GM06990 (cell line): ENCODE data around the gene KRTAP9-9.

Source experiments
- DNase-seq: peaks from one replicate; pipeline ENCODE4 v3.0.0-alpha.2; 2011; ENCODE audit not compliant: insufficient read length; ENCODE audit errors: extremely low read depth
- H3K27me3 ChIP-seq: replicated peaks from 2 replicates; pipeline ENCODE4 v1.6.0; 2011; ENCODE audit warnings: low read length; ENCODE audit not compliant: control insufficient read depth, insufficient read depth
- H3K36me3 ChIP-seq: 2 replicates; pipeline ENCODE4 v1.5.1; 2011; ENCODE audit warnings: low read length; ENCODE audit not compliant: control insufficient read depth, insufficient read depth
- H3K4me3 ChIP-seq: replicated peaks from 2 replicates; pipeline ENCODE4 v1.5.1; 2011; ENCODE audit warnings: low read depth, mild to moderate bottlenecking, control low read depth, low read length
- TF ChIP-seq, protein P1 (sequence below): IDR thresholded peaks from 2 replicates; pipeline ENCODE4 v1.5.1; 2011; ENCODE audit warnings: low read length, control low read depth, mild to moderate bottlenecking, inconsistent platforms; ENCODE audit not compliant: insufficient read depth, poor library complexity, severe bottlenecking

KRTAP9-9 gene

DNA sequence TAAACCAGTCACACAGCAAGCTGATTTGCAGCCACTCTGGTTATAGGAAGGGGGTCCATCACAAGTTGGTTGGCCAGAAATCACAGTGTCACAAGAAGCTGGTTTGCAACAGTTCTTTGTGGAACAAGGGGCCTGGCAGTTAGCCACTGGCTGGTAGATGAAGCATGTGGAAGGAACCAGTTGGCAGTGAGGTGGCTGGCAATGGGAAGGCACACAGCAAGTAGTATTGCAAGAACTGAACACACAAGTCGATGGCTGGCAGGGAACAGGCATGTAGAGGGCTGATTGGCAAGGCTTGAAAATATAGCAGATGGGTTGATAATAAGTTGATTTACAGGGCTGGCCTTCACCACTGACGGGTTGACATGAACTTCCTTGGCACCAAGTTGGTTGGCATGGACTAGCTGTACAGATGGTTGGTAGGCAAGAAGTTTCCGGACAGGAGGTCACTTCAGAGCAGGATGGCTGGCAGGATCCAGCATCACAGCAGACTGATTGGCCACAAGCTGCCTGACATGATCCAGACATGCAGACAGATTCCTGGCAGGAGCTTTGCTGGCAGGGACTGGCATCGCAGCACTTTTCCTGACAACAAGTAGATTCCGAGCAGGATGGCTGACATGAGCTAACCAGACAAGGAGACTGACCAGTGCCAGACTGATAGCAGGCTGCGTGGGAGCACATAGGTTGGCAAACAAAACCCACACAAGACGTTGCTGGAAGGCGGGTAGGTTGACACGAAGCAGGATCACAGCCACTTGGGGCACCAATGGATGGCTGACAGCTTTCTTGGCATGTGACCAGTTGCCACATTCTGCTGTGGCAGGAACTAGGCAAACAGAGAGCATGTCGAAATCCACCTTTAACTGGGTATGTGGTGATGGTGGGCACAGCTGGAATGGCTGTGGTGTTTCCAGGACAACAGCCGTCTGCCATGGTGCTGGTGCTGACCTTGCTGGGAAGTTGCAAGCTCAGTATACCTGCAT is 47.0 kb downstream of the KRTAP9-9 start, which contains the start of gene KRTAP29-1:
Gene KRTAP29-1 (minus strand): TSS at position 936 of the 986 bp plus-strand sequence. CDS start 0 bp downstream, at position 936.
- no peak for DNase-seq
- no peaks in the 10 kb centered on the region for H3K36me3 ChIP-seq
- no peaks in the 10 kb centered on the region for H3K27me3 ChIP-seq
- no peak within 1 kb of the TSS for H3K4me3 ChIP-seq
- TF ChIP-seq, protein P1, sequence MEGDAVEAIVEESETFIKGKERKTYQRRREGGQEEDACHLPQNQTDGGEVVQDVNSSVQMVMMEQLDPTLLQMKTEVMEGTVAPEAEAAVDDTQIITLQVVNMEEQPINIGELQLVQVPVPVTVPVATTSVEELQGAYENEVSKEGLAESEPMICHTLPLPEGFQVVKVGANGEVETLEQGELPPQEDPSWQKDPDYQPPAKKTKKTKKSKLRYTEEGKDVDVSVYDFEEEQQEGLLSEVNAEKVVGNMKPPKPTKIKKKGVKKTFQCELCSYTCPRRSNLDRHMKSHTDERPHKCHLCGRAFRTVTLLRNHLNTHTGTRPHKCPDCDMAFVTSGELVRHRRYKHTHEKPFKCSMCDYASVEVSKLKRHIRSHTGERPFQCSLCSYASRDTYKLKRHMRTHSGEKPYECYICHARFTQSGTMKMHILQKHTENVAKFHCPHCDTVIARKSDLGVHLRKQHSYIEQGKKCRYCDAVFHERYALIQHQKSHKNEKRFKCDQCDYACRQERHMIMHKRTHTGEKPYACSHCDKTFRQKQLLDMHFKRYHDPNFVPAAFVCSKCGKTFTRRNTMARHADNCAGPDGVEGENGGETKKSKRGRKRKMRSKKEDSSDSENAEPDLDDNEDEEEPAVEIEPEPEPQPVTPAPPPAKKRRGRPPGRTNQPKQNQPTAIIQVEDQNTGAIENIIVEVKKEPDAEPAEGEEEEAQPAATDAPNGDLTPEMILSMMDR: no peak

GRCh38 chr17:41302981-41303380 is 47.8 kb downstream of the KRTAP9-9 start:
- TF ChIP-seq, protein P1: no peak
- no peak for DNase-seq
- Histone ChIP-seq H3K36me3 (no peaks in the 10 kb centered on the region), H3K4me3 (no peak overlapping the region), H3K27me3 (peaks cover under 1% of the 10 kb centered on the region)

DNA sequence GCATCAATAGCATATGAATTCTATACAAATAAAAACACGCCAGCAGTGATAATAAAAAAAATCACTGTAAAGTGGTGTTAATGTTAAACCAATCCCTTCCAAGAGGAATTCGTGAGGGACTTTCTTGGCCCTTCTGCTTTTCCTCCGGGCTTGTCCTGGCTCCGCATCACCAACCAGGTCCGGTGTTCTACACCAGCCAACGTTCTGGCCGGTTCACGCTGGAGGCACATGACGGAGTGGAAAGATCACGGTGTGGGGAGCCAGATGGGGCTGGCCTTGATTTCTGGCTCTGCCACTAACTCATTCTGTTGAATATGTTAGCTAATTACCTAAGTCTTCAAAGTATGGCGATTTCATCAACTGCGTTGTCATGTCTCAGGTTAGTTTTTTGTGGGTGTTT is 48.9 kb downstream of the KRTAP9-9 start:
- Histone ChIP-seq H3K36me3 (no peaks in the 10 kb centered on the region), H3K4me3 (no peak overlapping the region), H3K27me3 (peaks cover 3% of the 10 kb centered on the region)
- no peak for DNase-seq
- TF ChIP-seq, protein P1: no peak
